Esophagus muscularis mucosa (tissue), 4 donors: Measurements from ENCODE around the gene PARL. TPM values are rescaled to one million over a fixed set of nuclear protein-coding genes. Genes with fewer than 3 reads are reported as not detected.

ENCODE experiments used
- DNase-seq: peaks from one replicate; pipeline ENCODE4 v3.0.0-alpha.2; 2017; ENCODE audit errors: extremely low spot score
- H3K27ac ChIP-seq, 4 donors: fragments of 200-600 bp; sonication (generic); replicated peaks in 1 of 4; 1 replicate in 3 of 4; 2 replicates in 1 of 4; pipeline ENCODE4 v1.5.1; 2016 to 2019; ENCODE audit warnings: mild to moderate bottlenecking in 1 of 4
- H3K27me3 ChIP-seq, 4 donors: fragments of 200-600 bp; sonication (generic); one replicate each; pipeline versions ENCODE4 v1.5.1 to v1.6.0; 2016 to 2019
- H3K36me3 ChIP-seq, 4 donors: fragments of 200-600 bp; sonication (generic); one replicate each; pipeline ENCODE4 v1.5.1; 2016 to 2019
- H3K4me1 ChIP-seq, 4 donors: fragments of 200-600 bp; sonication (generic); one replicate each; pipeline ENCODE4 v1.5.1; 2016 to 2019
- H3K4me3 ChIP-seq, 4 donors: fragments of 200-600 bp; sonication (generic); 1 replicate in 2 of 4; 2 replicates in 2 of 4; pipeline ENCODE4 v1.5.1; 2016 to 2019; ENCODE audit warnings: mild to moderate bottlenecking in 4 of 4, moderate library complexity in 1 of 4
- H3K9me3 ChIP-seq, 4 donors: fragments of 200-600 bp; sonication (generic); 1 replicate in 3 of 4; 2 replicates in 1 of 4; pipeline ENCODE4 v1.5.1; 2016 to 2019
- CTCF ChIP-seq, 3 experiments: fragments of 200-600 bp in 2 of 3; fragments of 450-650 bp in 1 of 3; sonication (generic) in 2 of 3; IDR thresholded peaks; one replicate each; pipeline ENCODE4 v1.5.1; 2017 to 2019; ENCODE audit warnings: antibody characterized with exemption in 3 of 3, mild to moderate bottlenecking in 2 of 3, moderate library complexity in 1 of 3
- EP300 ChIP-seq: sonication (generic); formaldehyde crosslinking; IDR thresholded peaks from one replicate; pipeline ENCODE4 v1.6.1; 2017; ENCODE audit warnings: antibody characterized with exemption
- POLR2A ChIP-seq: fragments of 450-650 bp; IDR thresholded peaks from one replicate; pipeline ENCODE4 v1.6.1; 2017; ENCODE audit warnings: antibody characterized with exemption, moderate library complexity, mild to moderate bottlenecking, low read depth
- POLR2AphosphoS5 ChIP-seq, 2 donors: sonication (generic); formaldehyde crosslinking; IDR thresholded peaks; one replicate each; pipeline ENCODE4 v1.6.1; 2017; ENCODE audit warnings: antibody characterized with exemption in 2 of 2
- WGBS: methylation state at CpG from one replicate; pipeline ENCODE4 v1.1.5; 2018; 5-methylcytosine and 5-hydroxymethylcytosine counted together
- intact Hi-C: fragments of 100-400 bp; cut with DNase I; formaldehyde crosslinking; loops from one replicate; pipeline ENCODE4 v1.15.1; 2023
- total RNA-seq, 4 donors: library from RNA; depleted of rRNA; stranded (reverse); fragments of >200 nt; gene quantifications; one replicate each; pipeline versions ENCODE4 v1.1.0 to v1.2.1, GENCODE V29; 2016

Gene PARL
- total RNA-seq, 4 donors from 2014 or later, result 40.2 to 57.1 (median 51.2) TPM

- Histone ChIP-seq H3K36me3 (peaks cover 11 to 96% (median 69%) of the 10 kb centered on the region in 4 donors), H3K9me3 (no peaks in the 10 kb centered on the region), H3K4me1 (no peaks in the 10 kb centered on the region), H3K4me3 (no peak overlapping the region), H3K27me3 (no peaks in the 10 kb centered on the region), H3K27ac (no peak overlapping the region)
- TF ChIP-seq POLR2A, result no peak
- TF ChIP-seq CTCF (IDR thresholded peaks at IDR 0.05), result no peak
- no peak for TF ChIP-seq POLR2AphosphoS5 (IDR thresholded peaks at IDR 0.05)
- no peak for TF ChIP-seq EP300
- intact Hi-C loops, result no loop called here
- no peak for DNase-seq
- WGBS, result 95% methylated on average over 3 of the region's 3 CpGs
Measured at GRCh38 chr3:183857863-183858262, 26.8 kb downstream of the PARL start.

GRCh38 chr3:183854318-183855035 lies 30.2 kb downstream of the PARL start:
- Histone ChIP-seq H3K4me1 (no peaks in the 10 kb centered on the region), H3K27me3 (no peaks in the 10 kb centered on the region), H3K27ac (no peak overlapping the region), H3K36me3 (peaks cover 0 to 82% (median 41%) of the 10 kb centered on the region in 4 donors), H3K9me3 (no peaks in the 10 kb centered on the region), H3K4me3 (no peak overlapping the region)
- intact Hi-C loops, result no loop called here
- WGBS, result 80% methylated on average over 4 of the region's 4 CpGs
- TF ChIP-seq POLR2A (no peak), CTCF (IDR thresholded peaks at IDR 0.05) (no peak), POLR2AphosphoS5 (IDR thresholded peaks at IDR 0.05) (no peak), EP300 (no peak)
- no peak for DNase-seq

- Histone ChIP-seq H3K9me3 (no peaks in the 10 kb centered on the region), H3K27ac (no peak overlapping the region), H3K4me1 (no peaks in the 10 kb centered on the region), H3K27me3 (no peaks in the 10 kb centered on the region), H3K36me3 (peaks cover 30 to 81% (median 67%) of the 10 kb centered on the region in 4 donors), H3K4me3 (no peak overlapping the region)
- no peak for TF ChIP-seq CTCF (IDR thresholded peaks at IDR 0.05)
- no peak for TF ChIP-seq EP300
- no peak for TF ChIP-seq POLR2A
- TF ChIP-seq POLR2AphosphoS5 (IDR thresholded peaks at IDR 0.05), result no peak
- no peak for DNase-seq
- 80% methylated on average over 13 of the region's 13 CpGs for WGBS
- intact Hi-C loops, result no loop called here
Measured at GRCh38 chr3:183845608-183846288, 38.9 kb downstream of the PARL start.

- Histone ChIP-seq H3K27me3 (no peaks in the 10 kb centered on the region), H3K9me3 (no peaks in the 10 kb centered on the region), H3K4me3 (no peak overlapping the region), H3K27ac (no peak overlapping the region), H3K36me3 (peaks cover 33 to 84% (median 72%) of the 10 kb centered on the region in 4 donors), H3K4me1 (no peaks in the 10 kb centered on the region)
- no peak for DNase-seq
- no peak for TF ChIP-seq POLR2A
- TF ChIP-seq CTCF (IDR thresholded peaks at IDR 0.05), result no peak
- TF ChIP-seq POLR2AphosphoS5 (IDR thresholded peaks at IDR 0.05), result no peak
- TF ChIP-seq EP300, result no peak
- WGBS, result 81% methylated on average over 4 of the region's 4 CpGs
- intact Hi-C loops, result no loop called here
Measured at GRCh38 chr3:183845090-183845489, 39.6 kb downstream of the PARL start.
